Measurements from ENCODE around the gene APLP2. TPM values are rescaled to one million over a fixed set of nuclear protein-coding genes. Genes with fewer than 3 reads are reported as not detected.
"Not testable (repeated sequence)": the region's sequence is repeated elsewhere in the genome, so short reads cannot be mapped to it uniquely, and the experiment has no call there.

Gene APLP2
- total and polyA plus RNA-seq, 2 experiments from 2014 or later: 481 to 485 TPM

GRCh38 chr11:130192845-130193267, 123.2 kb downstream of the APLP2 start:
- Histone ChIP-seq H4K20me1 (ENCODE audit: insufficient read depth, poor library complexity, severe bottlenecking) (no peaks in the 10 kb centered on the region), H3K36me3 (replicated peaks; ENCODE audit: insufficient read depth, low read depth) (no peaks in the 10 kb centered on the region), H3K4me2 (no peak overlapping the region), H3K79me2 (no peaks in the 10 kb centered on the region), H3K4me3 (no peak overlapping the region), H3K27ac (peak overlapping the region; percentile 50), H3K9me3 (ENCODE audit: low read depth) (no peaks in the 10 kb centered on the region), H3K9me2 (replicated peaks; ENCODE audit: insufficient read depth) (no peaks in the 10 kb centered on the region), H3K4me1 (ENCODE audit: insufficient read depth) (no peaks in the 10 kb centered on the region), H2AFZ (no peak overlapping the region), H3K27me3 (no peaks in the 10 kb centered on the region)
- DNase-seq (ENCODE audit: low spot score): no peak
- 73% methylated on average over 4 of the region's 4 CpGs for WGBS (ENCODE audit: low lambda C conversion rate, missing lambda C conversion rate)
- TF ChIP-seq EZH2phosphoT487 (IDR thresholded peaks at IDR 0.05; ENCODE audit: low read depth, severe bottlenecking, unreplicated experiment) (no peak), CTCF (IDR thresholded peaks at IDR 0.05; ENCODE audit: poor library complexity) (no peak), EZH2 (IDR thresholded peaks at IDR 0.05; ENCODE audit: borderline replicate concordance) (no peak)

- not testable (repeated sequence) for H3K4me2 ChIP-seq; H3K9me3 ChIP-seq (ENCODE audit: low read depth); H3K9me2 ChIP-seq (replicated peaks; ENCODE audit: insufficient read depth); H3K79me2 ChIP-seq; H2AFZ ChIP-seq; H4K20me1 ChIP-seq (ENCODE audit: insufficient read depth, poor library complexity, severe bottlenecking); H3K36me3 ChIP-seq (replicated peaks; ENCODE audit: insufficient read depth, low read depth); H3K4me1 ChIP-seq (ENCODE audit: insufficient read depth); DNase-seq (ENCODE audit: low spot score); H3K27me3 ChIP-seq; H3K4me3 ChIP-seq
- 94% methylated on average over 14 of the region's 14 CpGs for WGBS (ENCODE audit: low lambda C conversion rate, missing lambda C conversion rate)
- H3K27ac ChIP-seq: peak overlapping the region; percentile 50
Measured at GRCh38 chr11:130193551-130193950, 123.9 kb downstream of the APLP2 start.

Small RNA genes lying within 50 kb of the gene (small RNA-seq; reads per million reads assigned to genes)
- gene RF00015 (not detected), gene RPL34P21 (not detected)

Other genes with a start within 250 kb of the APLP2 start
- 19.3 and 27.3 TPM in 2 replicates for gene NFRKB, start 174.3 kb upstream of the APLP2 start, total RNA-seq
- 12.8 and 21.0 TPM in 2 replicates for gene NFRKB, start 174.3 kb upstream of the APLP2 start, polyA plus RNA-seq
- 7.1 and 8.1 TPM in 2 replicates for gene PRDM10, start 67.1 kb upstream of the APLP2 start, total RNA-seq
- gene PRDM10, start 67.1 kb upstream of the APLP2 start, polyA plus RNA-seq: 3.8 and 4.6 TPM in 2 replicates
- 80.8 and 85.2 TPM in 2 replicates for gene ST14, start 89.9 kb downstream of the APLP2 start, total RNA-seq
- gene ST14, start 89.9 kb downstream of the APLP2 start, polyA plus RNA-seq: 81.4 and 93.3 TPM in 2 replicates
- 43.0 and 53.8 TPM in 2 replicates for gene ZBTB44, start 245.0 kb downstream of the APLP2 start, total RNA-seq
- gene ZBTB44, start 245.0 kb downstream of the APLP2 start, polyA plus RNA-seq: 7.3 and 7.8 TPM in 2 replicates

Measured in hepatocyte (in vitro differentiated cells).